ENCODE results near the gene ILKAP. TPM values are rescaled to one million over a fixed set of nuclear protein-coding genes. Genes with fewer than 3 reads are reported as not detected.

The ILKAP gene
- total and polyA plus RNA-seq, 11 donors, result 12.4 to 41.7 (median 24.0) TPM

- TF ChIP-seq POLR2A (IDR thresholded peaks at IDR 0.05) (no peak), CTCF (IDR thresholded peaks at IDR 0.05) (no peak)
- DNase-seq (no peak), ATAC-seq (no peak)
- peaks cover 0 to 52% (median 26%) of the 10 kb centered on the region in 12 donors for H3K4me1 ChIP-seq
- peaks cover 0 to 9% (median 0%) of the 10 kb centered on the region in 9 donors for H3K36me3 ChIP-seq
- H3K27ac ChIP-seq, result peak overlapping the region in 8 of 12 donors; percentile 26 to 71 (median 50)
- intact Hi-C loops (cut with DNase I), result loop anchor here in 4 of 10 donors (2.0 to 10.0 kb wide), 3 partner anchors 282 to 288 kb away; partner anchors contain the start of gene RAMP1 (in 3 of the 4)
- no peaks in the 10 kb centered on the region for H3K9me3 ChIP-seq
- 68 to 78% (median 73%) methylated on average over 24 to 30 of the region's 30 CpGs for WGBS, 4 donors
- H3K4me3 ChIP-seq, result peak overlapping the region in 3 of 12 donors; percentile 20 to 27 (median 26)
- H3K27me3 ChIP-seq, result no peaks in the 10 kb centered on the region
These were observed 60.9 kb downstream of the ILKAP start for GRCh38 chr2:238142382-238143205.

GRCh38 chr2:238141541-238142318 is 61.8 kb downstream of the ILKAP start:
- H3K4me3 ChIP-seq, result peak overlapping the region in 4 of 12 donors; percentile 20 to 27 (median 24)
- no peak for ATAC-seq
- H3K27ac ChIP-seq, result peak overlapping the region in 8 of 12 donors; percentile 1 to 71 (median 42)
- DNase-seq, result peak in 1 of 5 donors; percentile 47
- H3K36me3 ChIP-seq, result peaks cover 0 to 9% (median 0%) of the 10 kb centered on the region in 9 donors
- H3K27me3 ChIP-seq, result no peaks in the 10 kb centered on the region
- H3K9me3 ChIP-seq, result no peaks in the 10 kb centered on the region
- intact Hi-C loops (cut with DNase I), result loop anchor here in 4 of 10 donors (2.0 to 10.0 kb wide), 3 partner anchors 281 to 287 kb away; partner anchors contain the start of gene RAMP1 (in 3 of the 4)
- peaks cover 0 to 58% (median 29%) of the 10 kb centered on the region in 12 donors for H3K4me1 ChIP-seq
- TF ChIP-seq CTCF (IDR thresholded peaks at IDR 0.05), result no peak
- TF ChIP-seq POLR2A (IDR thresholded peaks at IDR 0.05), result no peak
- 53 to 63% (median 60%) methylated on average over 10 of the region's 10 CpGs for WGBS, 4 donors

GRCh38 chr2:238140721-238141540 is 62.6 kb downstream of the ILKAP start:
- intact Hi-C loops (cut with DNase I), result loop anchor here in 3 of 10 donors (5.0 to 10.0 kb wide), 2 partner anchors 284 to 286 kb away; partner anchors contain the start of gene RAMP1 (in 3 of the 3)
- WGBS, 4 donors, result 87 to 94% (median 91%) methylated on average over 14 to 60 of the region's 60 CpGs
- H3K27me3 ChIP-seq, result no peaks in the 10 kb centered on the region
- H3K9me3 ChIP-seq, result no peaks in the 10 kb centered on the region
- H3K27ac ChIP-seq, result no peak overlapping the region
- H3K4me1 ChIP-seq, result peaks cover 0 to 65% (median 32%) of the 10 kb centered on the region in 12 donors
- no peak for DNase-seq
- no peak for ATAC-seq
- H3K4me3 ChIP-seq, result no peak overlapping the region
- peaks cover 0 to 8% (median 0%) of the 10 kb centered on the region in 9 donors for H3K36me3 ChIP-seq
- no peak for TF ChIP-seq CTCF (IDR thresholded peaks at IDR 0.05)
